Measurements from ENCODE around the gene HTR4. TPM values are rescaled to one million over a fixed set of nuclear protein-coding genes. Genes with fewer than 3 reads are reported as not detected.
"Not testable (repeated sequence)": the region's sequence is repeated elsewhere in the genome, so short reads cannot be mapped to it uniquely, and the experiment has no call there.

HTR4 gene
- total RNA-seq, 5 donors from 2014 or later (not counting 1 experiment from before 2014, with no cell fraction given), result not detected

DNA sequence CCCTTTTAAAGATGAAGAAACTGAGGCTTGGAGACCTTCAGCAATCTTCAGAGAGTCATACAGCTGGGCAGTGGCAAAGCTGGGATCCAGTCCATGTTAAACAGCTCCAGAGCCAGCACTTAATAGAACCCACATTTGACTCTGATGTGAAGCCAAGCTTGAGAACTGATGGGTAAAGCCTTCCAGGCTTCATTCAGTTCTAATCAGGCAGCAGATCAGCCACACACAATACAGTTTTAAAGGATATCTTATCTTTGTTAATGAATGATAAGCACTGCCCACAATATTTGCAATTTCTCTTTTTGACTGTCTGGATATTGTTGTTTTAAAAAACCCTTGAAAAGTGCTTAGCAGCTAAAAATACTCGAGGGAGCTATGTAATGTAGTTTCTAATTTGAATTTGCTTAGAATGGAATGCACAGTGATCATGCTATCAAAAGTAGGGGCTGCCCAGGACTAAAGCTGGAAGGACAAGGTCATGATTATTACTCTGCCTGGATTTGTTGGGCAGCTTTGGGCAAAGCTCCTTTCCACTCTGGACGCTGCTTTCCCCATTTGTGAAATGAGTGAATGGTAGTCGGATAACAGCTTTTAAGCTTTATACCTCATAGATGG is 31.3 kb upstream of the HTR4 start:
- ATAC-seq (replicated peaks in 1 of 4) (no peak), DNase-seq (no peak)
- peaks cover 6 to 15% (median 9%) of the 10 kb centered on the region in 3 donors for H3K9me3 Mint-ChIP-seq
- no peak overlapping the region for H3K27ac ChIP-seq (ENCODE audit: low read length)
- H3K4me1 Mint-ChIP-seq, result no peaks in the 10 kb centered on the region
- no CpG with 5 or more reads among the region's 3 CpGs for WGBS (ENCODE audit: insufficient coverage)
- H3K36me3 Mint-ChIP-seq, result no peaks in the 10 kb centered on the region
- ChIA-PET CTCF (no interaction called here), POLR2A (no interaction called here)
- H3K4me3 Mint-ChIP-seq, result no peak overlapping the region
- no peak overlapping the region for H3K27ac Mint-ChIP-seq
- H3K27me3 ChIP-seq (replicated peaks in 1 of 2; ENCODE audit: control insufficient read depth in 2 of 2, extremely low read depth in 1 of 2, insufficient read depth in 2 of 2, low read length in 1 of 2), result peaks cover 0 to 3% of the 10 kb centered on the region in 2 experiments
- no peaks in the 10 kb centered on the region for H3K4me1 ChIP-seq (ENCODE audit: control insufficient read depth in 1 of 2, extremely low read depth in 1 of 2, insufficient read depth in 2 of 2, low read length in 2 of 2)
- peaks cover 4 to 6% of the 10 kb centered on the region in 2 donors for H3K27me3 Mint-ChIP-seq
- H3K4me3 ChIP-seq (ENCODE audit: control insufficient read depth in 1 of 2, extremely low read depth in 1 of 2, low read length in 1 of 2), result no peak overlapping the region
- no peaks in the 10 kb centered on the region for H3K9me3 ChIP-seq
- no peaks in the 10 kb centered on the region for H3K36me3 ChIP-seq (ENCODE audit: control insufficient read depth in 2 of 2, extremely low read depth in 1 of 2, insufficient read depth in 1 of 2, low read length in 1 of 2)

DNA sequence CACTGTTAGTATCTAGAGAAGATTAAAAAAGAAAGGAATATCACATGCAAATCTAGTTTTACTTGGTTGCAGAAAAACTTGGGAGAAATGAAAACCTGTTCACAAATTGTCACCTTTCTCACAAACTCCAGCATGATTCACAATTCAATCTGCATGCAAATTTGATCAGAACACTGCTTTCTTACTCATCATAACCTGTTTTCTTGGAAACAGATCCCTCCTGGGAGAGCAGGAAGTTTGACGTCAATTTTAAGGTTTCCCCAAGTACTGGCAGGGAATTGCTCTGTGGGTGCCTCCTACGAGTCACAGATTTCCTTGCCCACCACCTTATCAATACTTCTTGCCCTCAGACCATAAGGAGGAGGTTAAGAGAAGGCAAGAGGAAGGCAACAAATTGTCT is 30.2 kb upstream of the HTR4 start:
- Mint-ChIP-seq H3K27ac (no peak overlapping the region), H3K36me3 (no peaks in the 10 kb centered on the region), H3K4me1 (no peaks in the 10 kb centered on the region), H3K9me3 (peaks cover 6 to 15% (median 9%) of the 10 kb centered on the region in 3 donors), H3K4me3 (no peak overlapping the region), H3K27me3 (peaks cover 4 to 6% of the 10 kb centered on the region in 2 donors)
- Histone ChIP-seq H3K4me1 (ENCODE audit: control insufficient read depth in 1 of 2, extremely low read depth in 1 of 2, insufficient read depth in 2 of 2, low read length in 2 of 2) (no peaks in the 10 kb centered on the region), H3K36me3 (ENCODE audit: control insufficient read depth in 2 of 2, extremely low read depth in 1 of 2, insufficient read depth in 1 of 2, low read length in 1 of 2) (no peaks in the 10 kb centered on the region), H3K27me3 (replicated peaks in 1 of 2; ENCODE audit: control insufficient read depth in 2 of 2, extremely low read depth in 1 of 2, insufficient read depth in 2 of 2, low read length in 1 of 2) (peaks cover 2 to 3% of the 10 kb centered on the region in 2 experiments), H3K4me3 (ENCODE audit: control insufficient read depth in 1 of 2, extremely low read depth in 1 of 2, low read length in 1 of 2) (no peak overlapping the region), H3K9me3 (no peaks in the 10 kb centered on the region), H3K27ac (ENCODE audit: low read length) (no peak overlapping the region)
- no CpG with 5 or more reads among the region's 2 CpGs for WGBS (ENCODE audit: insufficient coverage)
- ATAC-seq (replicated peaks in 1 of 4) (no peak), DNase-seq (no peak)
- POLR2A ChIA-PET, result no interaction called here
- CTCF ChIA-PET, result no interaction called here

DNA sequence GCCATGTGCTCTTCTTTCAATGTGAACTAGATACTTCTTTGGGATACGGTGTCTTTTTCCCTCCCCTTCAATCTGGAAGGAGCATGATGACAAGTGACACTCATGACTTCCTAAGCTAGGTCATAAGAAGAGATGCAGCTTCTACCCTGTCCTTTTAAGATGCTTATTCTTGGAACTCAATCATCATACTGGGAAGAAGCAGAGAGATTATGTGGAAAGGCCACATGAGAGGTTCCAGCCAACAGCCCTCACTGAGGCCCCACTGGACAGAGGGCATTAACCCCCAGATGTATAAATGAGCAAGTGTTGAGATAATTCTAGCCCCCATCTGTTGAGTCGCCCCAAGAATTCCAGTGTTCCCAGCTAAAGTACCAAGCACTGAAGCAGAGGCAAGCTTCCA is 29.3 kb upstream of the HTR4 start:
- Histone ChIP-seq H3K27me3 (replicated peaks in 1 of 2; ENCODE audit: control insufficient read depth in 2 of 2, extremely low read depth in 1 of 2, insufficient read depth in 2 of 2, low read length in 1 of 2) (peaks cover 2 to 3% of the 10 kb centered on the region in 2 experiments), H3K4me1 (ENCODE audit: control insufficient read depth in 1 of 2, extremely low read depth in 1 of 2, insufficient read depth in 2 of 2, low read length in 2 of 2) (no peaks in the 10 kb centered on the region), H3K36me3 (ENCODE audit: control insufficient read depth in 2 of 2, extremely low read depth in 1 of 2, insufficient read depth in 1 of 2, low read length in 1 of 2) (no peaks in the 10 kb centered on the region), H3K27ac (ENCODE audit: low read length) (no peak overlapping the region), H3K4me3 (ENCODE audit: control insufficient read depth in 1 of 2, extremely low read depth in 1 of 2, low read length in 1 of 2) (no peak overlapping the region), H3K9me3 (no peaks in the 10 kb centered on the region)
- no peak for ATAC-seq (replicated peaks in 1 of 4)
- Mint-ChIP-seq H3K27me3 (peaks cover 4 to 8% of the 10 kb centered on the region in 2 donors), H3K27ac (no peak overlapping the region), H3K4me1 (no peaks in the 10 kb centered on the region), H3K9me3 (peaks cover 5 to 11% (median 5%) of the 10 kb centered on the region in 3 donors), H3K4me3 (no peak overlapping the region), H3K36me3 (no peaks in the 10 kb centered on the region)
- WGBS (ENCODE audit: insufficient coverage), result no CpG with 5 or more reads among the region's 2 CpGs
- POLR2A ChIA-PET, result no interaction called here
- no peak for DNase-seq
- CTCF ChIA-PET, result interaction anchor here (0.5 to 0.7 kb wide), 2 partner anchors 26 to 55 kb away, joined by 3 to 9 read pairs; no protein-coding TSS in a partner anchor

DNA sequence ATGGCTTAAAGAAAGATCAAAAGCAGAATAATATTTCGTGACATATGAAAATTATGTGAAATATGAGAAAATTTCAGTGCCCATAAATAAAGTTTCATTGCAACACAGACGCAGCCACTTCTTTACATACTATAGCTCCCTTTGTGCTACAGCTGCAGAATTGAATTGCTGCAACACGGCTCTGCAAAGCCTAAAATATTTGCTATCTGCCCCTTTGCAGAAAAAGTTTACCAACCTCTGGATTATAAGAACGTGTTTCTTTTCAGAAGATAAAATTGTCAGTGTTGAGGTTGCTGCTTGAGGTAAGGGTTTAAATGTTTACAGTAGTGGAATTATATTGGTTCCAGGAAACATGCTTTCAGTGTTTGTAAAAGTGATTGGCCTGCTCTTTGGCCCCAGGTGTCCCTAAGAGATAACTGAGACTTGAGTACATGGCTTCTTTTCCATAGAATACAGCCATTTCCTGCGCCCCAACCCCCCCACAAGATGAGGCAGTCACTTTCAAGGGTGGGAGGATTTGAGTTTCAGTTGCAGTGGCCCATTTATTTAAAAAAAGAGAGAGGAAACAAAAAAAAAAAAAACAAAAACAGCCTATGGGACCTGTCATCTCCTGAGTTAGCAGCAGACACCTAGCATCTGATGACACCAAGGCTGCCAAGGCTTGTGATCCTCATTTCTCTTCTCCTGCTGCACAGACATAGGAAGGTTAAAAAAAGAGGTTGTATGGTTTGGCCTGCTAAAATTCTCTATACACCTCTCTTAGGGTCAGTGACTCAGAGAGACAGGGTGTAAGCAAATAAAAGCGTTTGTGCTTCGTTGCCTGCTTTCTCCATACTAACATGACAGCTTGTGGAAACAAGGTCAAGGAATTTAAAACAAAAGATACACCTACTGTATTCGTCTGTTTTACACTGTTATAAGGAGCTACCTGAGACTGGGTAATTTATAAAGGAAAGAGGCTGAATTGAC is 28.0 kb upstream of the HTR4 start:
- Mint-ChIP-seq H3K36me3 (no peaks in the 10 kb centered on the region), H3K27me3 (peaks cover 2 to 8% of the 10 kb centered on the region in 2 donors), H3K27ac (no peak overlapping the region), H3K4me3 (no peak overlapping the region), H3K9me3 (no peaks in the 10 kb centered on the region), H3K4me1 (no peaks in the 10 kb centered on the region)
- POLR2A ChIA-PET, result no interaction called here
- no peak overlapping the region for H3K4me3 ChIP-seq (ENCODE audit: control insufficient read depth in 1 of 2, extremely low read depth in 1 of 2, low read length in 1 of 2)
- CTCF ChIA-PET, result no interaction called here
- peaks cover 2% of the 10 kb centered on the region in 2 experiments for H3K27me3 ChIP-seq (replicated peaks in 1 of 2; ENCODE audit: control insufficient read depth in 2 of 2, extremely low read depth in 1 of 2, insufficient read depth in 2 of 2, low read length in 1 of 2)
- no peak overlapping the region for H3K27ac ChIP-seq (ENCODE audit: low read length)
- DNase-seq (no peak), ATAC-seq (replicated peaks in 1 of 4) (no peak)
- H3K36me3 ChIP-seq (ENCODE audit: control insufficient read depth in 2 of 2, extremely low read depth in 1 of 2, insufficient read depth in 1 of 2, low read length in 1 of 2), result no peaks in the 10 kb centered on the region
- H3K4me1 ChIP-seq (ENCODE audit: control insufficient read depth in 1 of 2, extremely low read depth in 1 of 2, insufficient read depth in 2 of 2, low read length in 2 of 2), result no peaks in the 10 kb centered on the region
- WGBS (ENCODE audit: insufficient coverage), result 100% methylated on average over 1 of the region's 8 CpGs
- H3K9me3 ChIP-seq, result no peaks in the 10 kb centered on the region

DNA sequence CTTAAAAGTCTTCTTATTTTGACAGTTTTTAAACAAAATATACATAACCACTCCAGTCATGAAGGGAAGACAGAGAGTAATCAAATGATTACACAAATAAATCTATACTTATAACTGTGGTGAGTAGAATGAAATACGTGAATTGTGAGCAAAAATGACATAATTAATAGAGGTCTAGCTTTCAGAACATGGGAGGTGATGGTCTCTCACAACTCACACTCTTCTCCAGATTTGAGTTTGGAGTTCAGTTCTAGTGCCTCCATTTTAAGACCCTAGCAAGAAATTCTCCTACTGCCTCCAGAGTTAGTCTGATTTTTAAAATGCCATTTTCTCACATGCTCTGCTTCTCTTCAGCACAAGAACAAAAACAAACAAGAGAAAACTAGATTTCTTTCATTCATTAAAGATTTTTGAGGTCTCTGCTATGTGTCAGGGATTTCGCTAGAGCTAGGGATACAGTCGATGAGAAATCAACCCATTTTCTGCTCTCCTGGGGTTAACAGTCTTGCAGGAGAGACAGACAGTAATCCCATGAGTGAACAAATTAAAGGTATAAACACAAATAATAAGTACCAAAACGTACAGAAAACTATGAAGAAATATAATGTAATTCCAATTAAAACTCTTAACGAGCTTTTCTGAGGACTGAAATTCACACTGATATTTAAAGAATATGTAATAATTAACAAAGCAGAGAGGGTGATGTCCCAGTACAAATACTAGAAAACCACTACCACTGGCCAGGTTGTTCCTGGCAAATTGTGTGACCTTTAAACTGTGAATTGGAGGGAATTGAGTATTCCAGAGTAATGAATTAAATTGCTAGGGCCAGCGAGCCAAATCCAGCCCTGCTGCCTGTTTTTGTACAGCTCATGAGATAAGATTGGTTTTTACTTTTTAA is 27.1 kb upstream of the HTR4 start:
- DNase-seq (no peak), ATAC-seq (replicated peaks in 1 of 4) (no peak)
- no CpG with 5 or more reads among the region's 6 CpGs for WGBS (ENCODE audit: insufficient coverage)
- H3K27me3 Mint-ChIP-seq, result peaks cover 0 to 8% of the 10 kb centered on the region in 2 donors
- POLR2A ChIA-PET, result no interaction called here
- Histone ChIP-seq H3K36me3 (ENCODE audit: control insufficient read depth in 2 of 2, extremely low read depth in 1 of 2, insufficient read depth in 1 of 2, low read length in 1 of 2) (no peaks in the 10 kb centered on the region), H3K4me1 (ENCODE audit: control insufficient read depth in 1 of 2, extremely low read depth in 1 of 2, insufficient read depth in 2 of 2, low read length in 2 of 2) (no peaks in the 10 kb centered on the region), H3K9me3 (no peaks in the 10 kb centered on the region), H3K27ac (ENCODE audit: low read length) (no peak overlapping the region), H3K4me3 (ENCODE audit: control insufficient read depth in 1 of 2, extremely low read depth in 1 of 2, low read length in 1 of 2) (no peak overlapping the region), H3K27me3 (replicated peaks in 1 of 2; ENCODE audit: control insufficient read depth in 2 of 2, extremely low read depth in 1 of 2, insufficient read depth in 2 of 2, low read length in 1 of 2) (peaks cover 2% of the 10 kb centered on the region in 2 experiments)
- H3K4me3 Mint-ChIP-seq, result no peak overlapping the region
- H3K27ac Mint-ChIP-seq, result no peak overlapping the region
- H3K4me1 Mint-ChIP-seq, result no peaks in the 10 kb centered on the region
- H3K9me3 Mint-ChIP-seq, result no peaks in the 10 kb centered on the region
- no peaks in the 10 kb centered on the region for H3K36me3 Mint-ChIP-seq
- CTCF ChIA-PET, result no interaction called here

DNA sequence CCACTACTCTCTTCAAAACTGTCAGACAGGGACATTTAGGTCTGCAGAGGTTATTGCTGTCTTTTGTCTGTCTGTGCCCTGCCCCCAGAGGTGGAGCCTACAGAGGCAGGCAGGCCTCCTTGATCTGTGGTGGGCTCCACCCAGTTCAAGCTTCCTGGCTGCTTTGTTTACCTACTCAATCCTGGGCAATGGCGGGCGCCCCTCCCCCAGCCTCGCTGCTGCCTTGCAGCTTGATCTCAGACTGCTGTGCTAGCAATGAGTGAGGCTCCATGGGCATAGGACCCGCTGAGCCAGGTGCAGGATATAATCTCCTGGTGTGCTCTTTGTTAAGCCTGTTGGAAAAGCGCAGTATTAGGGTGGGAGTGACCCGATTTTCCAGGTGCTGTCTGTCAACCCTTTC is 19.4 kb upstream of the HTR4 start:
- H3K36me3 Mint-ChIP-seq; CTCF ChIA-PET; H3K27ac ChIP-seq (ENCODE audit: low read length); H3K4me1 ChIP-seq (ENCODE audit: control insufficient read depth in 1 of 2, extremely low read depth in 1 of 2, insufficient read depth in 2 of 2, low read length in 2 of 2); ATAC-seq (replicated peaks in 1 of 4); H3K9me3 ChIP-seq; H3K27ac Mint-ChIP-seq; H3K36me3 ChIP-seq (ENCODE audit: control insufficient read depth in 2 of 2, extremely low read depth in 1 of 2, insufficient read depth in 1 of 2, low read length in 1 of 2); H3K27me3 ChIP-seq (replicated peaks in 1 of 2; ENCODE audit: control insufficient read depth in 2 of 2, extremely low read depth in 1 of 2, insufficient read depth in 2 of 2, low read length in 1 of 2); DNase-seq; POLR2A ChIA-PET; H3K4me3 Mint-ChIP-seq; H3K27me3 Mint-ChIP-seq; H3K4me1 Mint-ChIP-seq; H3K4me3 ChIP-seq (ENCODE audit: control insufficient read depth in 1 of 2, extremely low read depth in 1 of 2, low read length in 1 of 2): not testable (repeated sequence)
- H3K9me3 Mint-ChIP-seq, result peaks cover 0 to 16% (median 4%) of the 10 kb centered on the region in 3 donors
- 81% methylated on average over 6 of the region's 6 CpGs for WGBS (ENCODE audit: insufficient coverage)

All from T-cell (primary cell).